Fibroblast of mammary gland (primary cell): ENCODE data around the gene SLC25A42.

Source experiments
- DNase-seq: peaks from one replicate; pipeline ENCODE4 v3.0.0-alpha.2; 2010; ENCODE audit warnings: low read depth
- H3K4me3 ChIP-seq: 2 replicates; pipeline ENCODE4 v1.5.1; 2011; ENCODE audit warnings: low read depth, mild to moderate bottlenecking, low read length, moderate library complexity; ENCODE audit not compliant: control insufficient read depth
- TF ChIP-seq, protein P1 (sequence below): conservative IDR thresholded peaks from 2 replicates; pipeline ENCODE4 v1.5.1; 2011; ENCODE audit warnings: low read depth, low read length, inconsistent platforms; ENCODE audit not compliant: control insufficient read depth, insufficient read depth

SLC25A42 gene

DNA sequence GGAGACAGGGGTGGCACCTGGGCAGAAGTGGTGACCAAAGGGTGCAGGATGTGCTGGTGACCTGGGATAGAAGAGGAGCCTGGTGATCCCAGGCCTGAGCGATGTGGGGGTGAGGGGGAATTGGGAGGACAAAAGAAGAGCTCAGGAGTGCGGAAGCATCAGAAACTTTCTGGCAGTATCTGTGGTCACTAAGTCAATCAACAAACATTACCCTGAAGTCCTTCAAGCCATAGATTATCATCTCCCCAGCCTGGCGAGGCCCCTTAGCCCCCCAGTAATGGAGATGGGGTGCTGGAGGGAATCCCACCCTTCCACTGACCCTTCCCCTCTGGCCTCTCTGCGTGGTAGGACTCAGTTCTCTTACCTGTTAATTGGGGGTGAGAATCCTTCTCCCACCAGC, 95.7 kb downstream of the SLC25A42 start:
- no peak for DNase-seq

DNA sequence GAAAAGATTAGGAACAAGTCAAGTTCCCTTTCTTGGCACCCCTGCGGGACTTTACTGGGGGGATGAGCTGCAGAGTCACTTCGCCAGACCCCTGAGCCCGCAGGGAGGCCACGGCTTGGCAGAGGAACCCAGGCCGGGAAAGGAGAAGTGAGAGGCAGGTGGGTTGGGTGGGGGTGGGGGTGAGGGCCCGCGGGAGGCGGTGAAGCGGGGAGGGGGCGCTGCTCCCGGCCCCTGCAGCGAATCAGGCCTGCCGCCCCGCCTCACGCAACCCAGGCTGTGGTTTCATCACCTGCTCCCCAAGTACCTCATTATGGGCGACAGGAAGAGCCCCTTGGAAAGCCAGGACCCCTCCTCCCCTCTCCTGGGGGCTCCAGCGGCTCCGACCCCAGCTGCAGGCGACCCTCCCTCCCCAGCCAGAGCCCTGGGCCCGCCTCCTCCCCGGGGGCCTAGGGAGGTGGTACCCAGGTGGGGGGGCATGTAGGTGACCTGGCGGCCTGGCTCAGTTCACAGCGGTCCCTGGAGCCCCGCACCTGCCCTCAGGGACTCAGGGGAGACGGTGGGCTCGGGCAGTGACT, 96.8 kb downstream of the SLC25A42 start:
- TF ChIP-seq, protein P1, sequence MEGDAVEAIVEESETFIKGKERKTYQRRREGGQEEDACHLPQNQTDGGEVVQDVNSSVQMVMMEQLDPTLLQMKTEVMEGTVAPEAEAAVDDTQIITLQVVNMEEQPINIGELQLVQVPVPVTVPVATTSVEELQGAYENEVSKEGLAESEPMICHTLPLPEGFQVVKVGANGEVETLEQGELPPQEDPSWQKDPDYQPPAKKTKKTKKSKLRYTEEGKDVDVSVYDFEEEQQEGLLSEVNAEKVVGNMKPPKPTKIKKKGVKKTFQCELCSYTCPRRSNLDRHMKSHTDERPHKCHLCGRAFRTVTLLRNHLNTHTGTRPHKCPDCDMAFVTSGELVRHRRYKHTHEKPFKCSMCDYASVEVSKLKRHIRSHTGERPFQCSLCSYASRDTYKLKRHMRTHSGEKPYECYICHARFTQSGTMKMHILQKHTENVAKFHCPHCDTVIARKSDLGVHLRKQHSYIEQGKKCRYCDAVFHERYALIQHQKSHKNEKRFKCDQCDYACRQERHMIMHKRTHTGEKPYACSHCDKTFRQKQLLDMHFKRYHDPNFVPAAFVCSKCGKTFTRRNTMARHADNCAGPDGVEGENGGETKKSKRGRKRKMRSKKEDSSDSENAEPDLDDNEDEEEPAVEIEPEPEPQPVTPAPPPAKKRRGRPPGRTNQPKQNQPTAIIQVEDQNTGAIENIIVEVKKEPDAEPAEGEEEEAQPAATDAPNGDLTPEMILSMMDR = no peak
- DNase-seq = no peak
- H3K4me3 ChIP-seq = no peak overlapping the region

More for the DNA sequence above, 95.7 kb downstream of the SLC25A42 start:
- TF ChIP-seq, protein P1 = no peak
- no peak overlapping the region for H3K4me3 ChIP-seq

DNA sequence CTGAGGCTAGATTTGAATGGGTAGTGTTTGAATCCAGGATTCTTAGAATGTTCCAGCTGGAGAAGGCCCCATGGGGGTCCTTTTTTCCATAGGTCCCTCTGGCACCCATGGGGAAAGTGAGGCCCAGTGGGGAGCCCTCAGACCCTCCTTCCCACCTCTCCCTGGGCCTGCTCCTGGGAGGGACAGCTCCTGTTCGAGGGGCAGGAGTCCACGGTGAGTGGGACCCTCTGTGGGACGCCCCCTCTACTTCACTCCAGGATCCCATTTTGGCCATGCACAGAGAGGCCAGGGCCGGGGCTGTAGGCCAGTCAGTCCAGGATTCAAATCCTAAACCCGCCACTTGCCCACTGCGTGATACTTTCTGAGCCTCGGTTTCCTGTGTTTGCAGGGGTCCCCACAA, 98.7 kb downstream of the SLC25A42 start:
- DNase-seq = no peak
- no peak overlapping the region for H3K4me3 ChIP-seq
- TF ChIP-seq, protein P1 = no peak
